ENCODE results near the gene SERPINF2.
A peak's percentile ranks its signal among the peaks of the same experiment; 100 is the strongest.
"Not testable (repeated sequence)": the region's sequence is repeated elsewhere in the genome, so short reads cannot be mapped to it uniquely, and the experiment has no call there.

SERPINF2 gene

DNA sequence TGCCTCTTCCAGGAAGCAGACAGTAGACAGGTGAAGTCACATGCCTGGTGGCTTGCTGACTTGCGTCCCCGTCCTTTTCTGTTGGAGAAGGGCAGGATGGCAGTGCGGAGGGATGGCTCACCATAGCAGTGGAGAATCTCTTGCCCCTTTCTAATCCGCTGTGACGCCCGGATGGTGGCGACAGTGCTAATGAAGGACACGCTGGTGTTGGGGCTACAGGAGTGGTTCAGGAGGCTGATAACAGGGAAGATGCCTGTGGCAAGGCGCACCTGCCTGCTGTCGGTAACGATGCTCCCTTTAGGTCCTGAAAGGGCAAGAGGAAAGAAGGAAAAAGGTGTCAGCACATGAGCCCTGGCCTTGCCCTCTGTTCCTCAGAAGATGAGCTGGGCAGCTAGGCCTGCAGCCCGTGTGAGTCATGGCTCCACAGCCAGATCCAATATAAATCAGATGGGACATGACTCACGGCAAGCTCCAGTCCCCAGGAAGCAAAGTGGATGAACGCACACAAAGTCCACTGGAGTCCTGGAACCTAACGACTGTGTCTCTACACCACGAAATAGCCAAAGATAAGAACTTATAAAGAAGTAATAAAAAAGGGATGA, 44.7 kb downstream of the SERPINF2 start:
- Histone ChIP-seq H3K27ac (ENCODE audit: low read depth, low read length) (peak overlapping the region; percentile 84), H3K36me3 (ENCODE audit: control insufficient read depth in 1 of 2, insufficient read depth in 2 of 2, low read length in 2 of 2) (peaks cover 11 to 30% of the 10 kb centered on the region in 2 donors), H3K9me3 (ENCODE audit: control insufficient read depth in 1 of 2, low read length in 2 of 2) (no peaks in the 10 kb centered on the region), H3K9ac (ENCODE audit: low read depth in 1 of 2, low read length in 2 of 2) (peak overlapping the region; percentile 3 to 44), H3K4me1 (ENCODE audit: control insufficient read depth in 1 of 2, insufficient read depth in 2 of 2, low read length in 2 of 2) (peaks cover 31 to 42% of the 10 kb centered on the region in 2 donors), H3K27me3 (ENCODE audit: control insufficient read depth in 1 of 2, insufficient read depth in 2 of 2, low read length in 2 of 2) (no peaks in the 10 kb centered on the region), H3K4me3 (ENCODE audit: low read depth in 1 of 2, low read length in 2 of 2) (peak overlapping the region; percentile 10 to 13)

DNA sequence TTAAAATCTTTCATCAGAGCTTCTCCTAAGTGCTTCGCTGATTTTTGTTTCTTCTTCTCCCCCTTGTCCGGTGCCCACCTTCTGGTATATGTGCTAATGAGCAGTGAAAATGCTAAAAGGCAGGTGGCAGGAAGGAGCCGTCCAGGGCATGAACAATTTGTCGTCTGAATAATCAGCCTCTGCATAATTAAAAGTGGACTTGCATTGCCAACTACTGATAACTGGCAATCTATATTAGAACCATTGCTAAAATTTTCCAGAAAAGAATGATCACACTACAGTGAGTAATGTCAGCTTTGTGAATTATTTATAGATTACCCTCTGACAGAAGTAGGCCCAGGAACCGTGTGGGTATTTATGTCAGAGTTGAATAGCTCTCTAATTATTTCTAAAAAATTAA, 47.3 kb downstream of the SERPINF2 start:
- Histone ChIP-seq H3K27me3 (ENCODE audit: control insufficient read depth in 1 of 2, insufficient read depth in 2 of 2, low read length in 2 of 2) (no peaks in the 10 kb centered on the region), H3K36me3 (ENCODE audit: control insufficient read depth in 1 of 2, insufficient read depth in 2 of 2, low read length in 2 of 2) (peaks cover 8 to 13% of the 10 kb centered on the region in 2 donors), H3K9me3 (ENCODE audit: control insufficient read depth in 1 of 2, low read length in 2 of 2) (no peaks in the 10 kb centered on the region), H3K4me3 (ENCODE audit: low read depth in 1 of 2, low read length in 2 of 2) (no peak overlapping the region), H3K4me1 (ENCODE audit: control insufficient read depth in 1 of 2, insufficient read depth in 2 of 2, low read length in 2 of 2) (peaks cover 28 to 37% of the 10 kb centered on the region in 2 donors), H3K27ac (ENCODE audit: low read depth, low read length) (no peak overlapping the region), H3K9ac (ENCODE audit: low read depth in 1 of 2, low read length in 2 of 2) (no peak overlapping the region)

GRCh38 chr17:1792495-1793446, 50.1 kb downstream of the SERPINF2 start:
- Histone ChIP-seq H3K27ac (ENCODE audit: low read depth, low read length) (no peak overlapping the region), H3K27me3 (ENCODE audit: control insufficient read depth in 1 of 2, insufficient read depth in 2 of 2, low read length in 2 of 2) (no peaks in the 10 kb centered on the region), H3K4me3 (ENCODE audit: low read depth in 1 of 2, low read length in 2 of 2) (no peak overlapping the region), H3K9me3 (ENCODE audit: control insufficient read depth in 1 of 2, low read length in 2 of 2) (no peaks in the 10 kb centered on the region), H3K9ac (ENCODE audit: low read depth in 1 of 2, low read length in 2 of 2) (peak overlapping the region in 1 of 2 donors; percentile 11), H3K4me1 (ENCODE audit: control insufficient read depth in 1 of 2, insufficient read depth in 2 of 2, low read length in 2 of 2) (peaks cover 9 to 23% of the 10 kb centered on the region in 2 donors), H3K36me3 (ENCODE audit: control insufficient read depth in 1 of 2, insufficient read depth in 2 of 2, low read length in 2 of 2) (no peaks in the 10 kb centered on the region)

GRCh38 chr17:1793447-1793806, 50.8 kb downstream of the SERPINF2 start:
- Histone ChIP-seq H3K27me3 (ENCODE audit: control insufficient read depth in 1 of 2, insufficient read depth in 2 of 2, low read length in 2 of 2) (no peaks in the 10 kb centered on the region), H3K4me3 (ENCODE audit: low read depth in 1 of 2, low read length in 2 of 2) (no peak overlapping the region), H3K36me3 (ENCODE audit: control insufficient read depth in 1 of 2, insufficient read depth in 2 of 2, low read length in 2 of 2) (no peaks in the 10 kb centered on the region), H3K27ac (ENCODE audit: low read depth, low read length) (no peak overlapping the region), H3K9me3 (ENCODE audit: control insufficient read depth in 1 of 2, low read length in 2 of 2) (no peaks in the 10 kb centered on the region), H3K4me1 (ENCODE audit: control insufficient read depth in 1 of 2, insufficient read depth in 2 of 2, low read length in 2 of 2) (peaks cover 14 to 23% of the 10 kb centered on the region in 2 donors), H3K9ac (ENCODE audit: low read depth in 1 of 2, low read length in 2 of 2) (peak overlapping the region in 1 of 2 donors; percentile 11)

DNA sequence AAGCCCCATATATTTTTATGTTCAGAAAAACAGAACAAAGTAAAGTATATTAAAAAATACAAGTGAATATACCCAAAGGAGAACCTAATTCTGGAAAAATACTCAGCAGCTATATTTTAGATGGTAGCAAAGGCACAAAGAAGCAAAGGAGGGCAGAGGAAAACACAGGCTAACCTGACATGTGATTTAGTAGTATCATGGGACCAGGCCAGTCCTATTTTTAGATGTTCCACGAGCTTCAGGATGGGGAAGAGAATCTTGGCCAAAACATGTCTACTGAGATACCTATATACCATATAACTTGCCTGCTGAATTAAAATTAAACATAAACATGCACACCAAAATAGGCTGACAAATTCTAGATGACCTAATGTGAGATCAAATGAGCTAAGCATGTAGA, 54.1 kb downstream of the SERPINF2 start:
- Histone ChIP-seq H3K27me3 (ENCODE audit: control insufficient read depth in 1 of 2, insufficient read depth in 2 of 2, low read length in 2 of 2) (no peaks in the 10 kb centered on the region), H3K4me3 (ENCODE audit: low read depth in 1 of 2, low read length in 2 of 2) (no peak overlapping the region), H3K27ac (ENCODE audit: low read depth, low read length) (no peak overlapping the region), H3K36me3 (ENCODE audit: control insufficient read depth in 1 of 2, insufficient read depth in 2 of 2, low read length in 2 of 2) (peaks cover 13% of the 10 kb centered on the region in 2 donors), H3K4me1 (ENCODE audit: control insufficient read depth in 1 of 2, insufficient read depth in 2 of 2, low read length in 2 of 2) (peaks cover 14 to 17% of the 10 kb centered on the region in 2 donors), H3K9ac (ENCODE audit: low read depth in 1 of 2, low read length in 2 of 2) (no peak overlapping the region), H3K9me3 (ENCODE audit: control insufficient read depth in 1 of 2, low read length in 2 of 2) (no peaks in the 10 kb centered on the region)

DNA sequence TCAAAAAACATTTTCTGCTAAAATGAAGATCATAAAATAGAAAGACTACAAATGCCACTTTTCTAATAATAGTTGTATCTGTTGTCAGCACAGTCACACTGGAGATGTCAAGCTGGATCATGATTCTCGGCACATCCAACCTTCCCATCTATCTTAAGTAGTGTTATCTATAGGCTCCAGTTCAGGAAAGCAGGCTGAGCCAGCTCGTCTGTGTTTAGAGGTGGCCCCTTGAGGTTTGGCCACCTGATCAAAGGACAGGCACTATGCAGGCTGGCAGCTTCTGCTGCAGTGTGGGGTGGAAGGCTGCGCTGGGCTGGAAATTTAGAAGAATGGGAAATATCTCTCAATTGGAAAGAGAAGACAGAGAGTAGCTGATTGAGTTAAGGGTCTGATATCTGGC, 54.7 kb downstream of the SERPINF2 start:
- H3K27ac ChIP-seq (ENCODE audit: low read depth, low read length), result no peak overlapping the region

GRCh38 chr17:1797846-1798245, 55.2 kb downstream of the SERPINF2 start:
- not testable (repeated sequence) for H3K9ac ChIP-seq (ENCODE audit: low read depth in 1 of 2, low read length in 2 of 2); H3K27ac ChIP-seq (ENCODE audit: low read depth, low read length); H3K27me3 ChIP-seq (ENCODE audit: control insufficient read depth in 1 of 2, insufficient read depth in 2 of 2, low read length in 2 of 2); H3K9me3 ChIP-seq (ENCODE audit: control insufficient read depth in 1 of 2, low read length in 2 of 2); H3K4me3 ChIP-seq (ENCODE audit: low read depth in 1 of 2, low read length in 2 of 2)
- Histone ChIP-seq H3K4me1 (ENCODE audit: control insufficient read depth in 1 of 2, insufficient read depth in 2 of 2, low read length in 2 of 2) (peaks cover 8 to 12% of the 10 kb centered on the region in 2 donors), H3K36me3 (ENCODE audit: control insufficient read depth in 1 of 2, insufficient read depth in 2 of 2, low read length in 2 of 2) (peaks cover 13% of the 10 kb centered on the region in 2 donors)

More for the DNA sequence above, 54.7 kb downstream of the SERPINF2 start:
- Histone ChIP-seq H3K36me3 (ENCODE audit: control insufficient read depth in 1 of 2, insufficient read depth in 2 of 2, low read length in 2 of 2) (peaks cover 13% of the 10 kb centered on the region in 2 donors), H3K9me3 (ENCODE audit: control insufficient read depth in 1 of 2, low read length in 2 of 2) (no peaks in the 10 kb centered on the region), H3K9ac (ENCODE audit: low read depth in 1 of 2, low read length in 2 of 2) (no peak overlapping the region), H3K4me3 (ENCODE audit: low read depth in 1 of 2, low read length in 2 of 2) (no peak overlapping the region), H3K27me3 (ENCODE audit: control insufficient read depth in 1 of 2, insufficient read depth in 2 of 2, low read length in 2 of 2) (no peaks in the 10 kb centered on the region), H3K4me1 (ENCODE audit: control insufficient read depth in 1 of 2, insufficient read depth in 2 of 2, low read length in 2 of 2) (peaks cover 13 to 17% of the 10 kb centered on the region in 2 donors)

GRCh38 chr17:1800240-1800639, 57.6 kb downstream of the SERPINF2 start:
- Histone ChIP-seq H3K9ac (ENCODE audit: low read depth in 1 of 2, low read length in 2 of 2) (no peak overlapping the region), H3K4me3 (ENCODE audit: low read depth in 1 of 2, low read length in 2 of 2) (no peak overlapping the region), H3K27me3 (ENCODE audit: control insufficient read depth in 1 of 2, insufficient read depth in 2 of 2, low read length in 2 of 2) (no peaks in the 10 kb centered on the region), H3K9me3 (ENCODE audit: control insufficient read depth in 1 of 2, low read length in 2 of 2) (no peaks in the 10 kb centered on the region), H3K4me1 (ENCODE audit: control insufficient read depth in 1 of 2, insufficient read depth in 2 of 2, low read length in 2 of 2) (peaks cover 3 to 8% of the 10 kb centered on the region in 2 donors), H3K27ac (ENCODE audit: low read depth, low read length) (no peak overlapping the region), H3K36me3 (ENCODE audit: control insufficient read depth in 1 of 2, insufficient read depth in 2 of 2, low read length in 2 of 2) (peaks cover 19% of the 10 kb centered on the region in 2 donors)

- Histone ChIP-seq H3K4me3 (ENCODE audit: low read depth in 1 of 2, low read length in 2 of 2) (no peak overlapping the region), H3K36me3 (ENCODE audit: control insufficient read depth in 1 of 2, insufficient read depth in 2 of 2, low read length in 2 of 2) (peaks cover 19% of the 10 kb centered on the region in 2 donors), H3K9me3 (ENCODE audit: control insufficient read depth in 1 of 2, low read length in 2 of 2) (no peaks in the 10 kb centered on the region), H3K27ac (ENCODE audit: low read depth, low read length) (no peak overlapping the region), H3K27me3 (ENCODE audit: control insufficient read depth in 1 of 2, insufficient read depth in 2 of 2, low read length in 2 of 2) (no peaks in the 10 kb centered on the region), H3K9ac (ENCODE audit: low read depth in 1 of 2, low read length in 2 of 2) (no peak overlapping the region), H3K4me1 (ENCODE audit: control insufficient read depth in 1 of 2, insufficient read depth in 2 of 2, low read length in 2 of 2) (peaks cover 3 to 8% of the 10 kb centered on the region in 2 donors)
Measured at GRCh38 chr17:1800712-1801111, 58.0 kb downstream of the SERPINF2 start.

DNA sequence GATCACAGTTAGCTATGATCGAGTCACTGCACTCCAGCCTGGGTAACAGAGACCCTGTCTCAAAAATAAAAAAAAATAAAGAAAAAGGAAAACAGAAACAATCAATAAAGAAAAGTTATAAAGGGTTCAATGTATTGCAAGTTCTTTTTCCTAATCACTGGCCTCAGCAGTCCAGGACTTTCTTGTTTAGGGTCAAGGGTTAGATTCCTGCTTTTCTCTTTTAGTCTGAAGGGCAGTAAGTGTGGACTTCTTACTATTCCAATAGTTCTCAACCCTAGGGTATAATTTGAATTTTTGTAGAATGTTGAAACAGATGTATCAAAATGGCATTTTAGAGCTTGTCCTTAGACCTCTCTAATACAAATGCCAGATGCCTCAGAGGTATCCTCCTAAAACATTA, 59.8 kb downstream of the SERPINF2 start:
- Histone ChIP-seq H3K27ac (ENCODE audit: low read depth, low read length) (no peak overlapping the region), H3K9me3 (ENCODE audit: control insufficient read depth in 1 of 2, low read length in 2 of 2) (no peaks in the 10 kb centered on the region), H3K9ac (ENCODE audit: low read depth in 1 of 2, low read length in 2 of 2) (no peak overlapping the region), H3K36me3 (ENCODE audit: control insufficient read depth in 1 of 2, insufficient read depth in 2 of 2, low read length in 2 of 2) (peaks cover 19% of the 10 kb centered on the region in 2 donors), H3K4me3 (ENCODE audit: low read depth in 1 of 2, low read length in 2 of 2) (no peak overlapping the region), H3K4me1 (ENCODE audit: control insufficient read depth in 1 of 2, insufficient read depth in 2 of 2, low read length in 2 of 2) (peaks cover 2 to 6% of the 10 kb centered on the region in 2 donors), H3K27me3 (ENCODE audit: control insufficient read depth in 1 of 2, insufficient read depth in 2 of 2, low read length in 2 of 2) (no peaks in the 10 kb centered on the region)
